ENCODE data around the gene TAF6.

Gene TAF6

GRCh38 chr7:100115026-100115425, 4.1 kb downstream of the TAF6 start:
- peaks cover 32% of the 10 kb centered on the region for H3K36me3 ChIP-seq (ENCODE audit: insufficient read depth, low read length)
- no peaks in the 10 kb centered on the region for H3K9me3 ChIP-seq (ENCODE audit: low read length)
- H3K4me1 ChIP-seq (ENCODE audit: insufficient read depth, low read length), result peaks cover 9% of the 10 kb centered on the region
- H3K27me3 ChIP-seq (ENCODE audit: control insufficient read depth in 1 of 2, insufficient read depth in 2 of 2, low read length in 2 of 2), result no peaks in the 10 kb centered on the region
- H3K27ac ChIP-seq (ENCODE audit: low read depth, low read length), result no peak overlapping the region
- H3K9ac ChIP-seq (ENCODE audit: low read length), result no peak overlapping the region
- H3K4me3 ChIP-seq (ENCODE audit: low read depth in 1 of 2, low read length in 2 of 2), result no peak overlapping the region

DNA sequence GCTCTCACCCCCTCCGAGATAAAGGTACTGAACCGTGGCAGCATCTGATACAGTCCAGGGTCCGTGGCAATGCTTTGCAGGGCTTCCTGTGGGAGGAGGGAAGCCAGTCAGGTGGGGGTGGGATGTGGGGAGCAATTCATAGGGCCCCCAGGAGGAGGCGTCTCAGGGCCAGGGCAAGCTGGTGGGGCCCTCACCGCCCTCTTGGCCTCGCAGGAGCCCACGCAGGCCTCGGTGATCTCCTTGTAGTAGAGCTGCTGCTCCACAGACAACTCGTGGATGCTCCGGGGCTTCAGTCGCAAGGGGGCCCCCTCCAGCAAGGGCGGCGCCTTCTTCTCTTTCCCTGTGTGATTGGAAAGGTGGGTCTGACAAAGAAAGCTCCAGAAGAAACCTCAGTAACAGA, 7.2 kb downstream of the TAF6 start:
- no peak overlapping the region for H3K4me3 ChIP-seq (ENCODE audit: low read depth in 1 of 2, low read length in 2 of 2)
- H3K36me3 ChIP-seq (ENCODE audit: insufficient read depth, low read length), result peaks cover 53% of the 10 kb centered on the region
- no peak overlapping the region for H3K9ac ChIP-seq (ENCODE audit: low read length)
- no peaks in the 10 kb centered on the region for H3K4me1 ChIP-seq (ENCODE audit: insufficient read depth, low read length)
- H3K9me3 ChIP-seq (ENCODE audit: low read length), result no peaks in the 10 kb centered on the region
- H3K27me3 ChIP-seq (ENCODE audit: control insufficient read depth in 1 of 2, insufficient read depth in 2 of 2, low read length in 2 of 2), result no peaks in the 10 kb centered on the region
- no peak overlapping the region for H3K27ac ChIP-seq (ENCODE audit: low read depth, low read length)

DNA sequence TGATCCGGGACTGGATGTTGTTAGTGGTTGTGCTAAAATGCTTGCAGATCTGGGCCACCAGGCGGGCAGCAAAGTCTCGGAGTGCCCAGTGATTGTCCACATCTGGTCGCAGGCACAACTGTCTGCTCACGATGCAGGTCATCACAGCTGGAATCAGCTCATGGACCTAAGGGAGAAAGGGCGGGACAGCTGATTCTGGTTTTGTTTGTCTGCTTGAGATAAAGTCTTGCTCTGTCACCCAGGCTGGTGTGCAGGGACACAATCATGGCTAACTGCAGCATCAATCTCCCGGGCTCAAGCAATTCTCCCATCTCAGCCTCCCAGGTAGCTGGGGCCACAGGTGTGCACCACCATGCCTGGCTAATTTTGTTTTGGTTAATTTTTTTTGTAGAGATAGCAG, 8.0 kb downstream of the TAF6 start:
- no peak overlapping the region for H3K4me3 ChIP-seq (ENCODE audit: low read depth in 1 of 2, low read length in 2 of 2)
- no peaks in the 10 kb centered on the region for H3K9me3 ChIP-seq (ENCODE audit: low read length)
- H3K27ac ChIP-seq (ENCODE audit: low read depth, low read length), result no peak overlapping the region
- H3K27me3 ChIP-seq (ENCODE audit: control insufficient read depth in 1 of 2, insufficient read depth in 2 of 2, low read length in 2 of 2), result no peaks in the 10 kb centered on the region
- no peak overlapping the region for H3K9ac ChIP-seq (ENCODE audit: low read length)
- H3K4me1 ChIP-seq (ENCODE audit: insufficient read depth, low read length), result no peaks in the 10 kb centered on the region
- H3K36me3 ChIP-seq (ENCODE audit: insufficient read depth, low read length), result peaks cover 58% of the 10 kb centered on the region

GRCh38 chr7:100109521-100110163, 9.5 kb downstream of the TAF6 start:
- Histone ChIP-seq H3K9ac (ENCODE audit: low read length) (no peak overlapping the region), H3K4me1 (ENCODE audit: insufficient read depth, low read length) (no peaks in the 10 kb centered on the region), H3K36me3 (ENCODE audit: insufficient read depth, low read length) (peaks cover 64% of the 10 kb centered on the region), H3K27me3 (ENCODE audit: control insufficient read depth in 1 of 2, insufficient read depth in 2 of 2, low read length in 2 of 2) (no peaks in the 10 kb centered on the region), H3K27ac (ENCODE audit: low read depth, low read length) (no peak overlapping the region), H3K4me3 (ENCODE audit: low read depth in 1 of 2, low read length in 2 of 2) (no peak overlapping the region), H3K9me3 (ENCODE audit: low read length) (no peaks in the 10 kb centered on the region)

DNA sequence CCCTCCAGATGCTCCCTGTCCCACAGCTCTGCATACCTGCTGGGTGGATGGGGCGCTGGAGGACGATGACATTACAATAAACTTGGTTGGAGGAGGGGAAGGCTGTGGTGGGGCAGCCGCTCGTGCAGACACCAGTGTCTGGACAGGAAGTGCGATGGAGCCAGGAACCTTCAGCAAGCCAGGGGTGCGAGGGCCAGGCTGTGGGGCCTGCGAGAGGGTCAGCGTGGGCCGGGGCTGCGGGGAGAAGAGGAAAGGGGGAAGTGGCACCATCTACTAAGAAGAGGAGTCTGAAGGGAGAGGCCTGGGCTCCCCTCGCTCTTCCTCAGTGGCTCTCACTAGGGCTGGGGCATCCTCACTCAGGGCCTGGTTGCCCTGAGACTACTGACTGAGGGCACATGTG, 11.3 kb downstream of the TAF6 start:
- Histone ChIP-seq H3K27me3 (ENCODE audit: control insufficient read depth in 1 of 2, insufficient read depth in 2 of 2, low read length in 2 of 2) (no peaks in the 10 kb centered on the region), H3K9me3 (ENCODE audit: low read length) (no peaks in the 10 kb centered on the region), H3K27ac (ENCODE audit: low read depth, low read length) (no peak overlapping the region), H3K9ac (ENCODE audit: low read length) (no peak overlapping the region), H3K4me3 (ENCODE audit: low read depth in 1 of 2, low read length in 2 of 2) (no peak overlapping the region), H3K36me3 (ENCODE audit: insufficient read depth, low read length) (peaks cover 64% of the 10 kb centered on the region), H3K4me1 (ENCODE audit: insufficient read depth, low read length) (no peaks in the 10 kb centered on the region)

GRCh38 chr7:100107125-100107737, 11.9 kb downstream of the TAF6 start:
- Histone ChIP-seq H3K4me1 (ENCODE audit: insufficient read depth, low read length) (peaks cover 6% of the 10 kb centered on the region), H3K9ac (ENCODE audit: low read length) (no peak overlapping the region), H3K9me3 (ENCODE audit: low read length) (no peaks in the 10 kb centered on the region), H3K36me3 (ENCODE audit: insufficient read depth, low read length) (peaks cover 63% of the 10 kb centered on the region), H3K27me3 (ENCODE audit: control insufficient read depth in 1 of 2, insufficient read depth in 2 of 2, low read length in 2 of 2) (no peaks in the 10 kb centered on the region), H3K27ac (ENCODE audit: low read depth, low read length) (no peak overlapping the region), H3K4me3 (ENCODE audit: low read depth in 1 of 2, low read length in 2 of 2) (no peak overlapping the region)

GRCh38 chr7:100106633-100107032, 12.5 kb downstream of the TAF6 start:
- Histone ChIP-seq H3K4me3 (ENCODE audit: low read depth in 1 of 2, low read length in 2 of 2) (no peak overlapping the region), H3K36me3 (ENCODE audit: insufficient read depth, low read length) (peaks cover 61% of the 10 kb centered on the region), H3K27me3 (ENCODE audit: control insufficient read depth in 1 of 2, insufficient read depth in 2 of 2, low read length in 2 of 2) (no peaks in the 10 kb centered on the region), H3K9me3 (ENCODE audit: low read length) (no peaks in the 10 kb centered on the region), H3K27ac (ENCODE audit: low read depth, low read length) (no peak overlapping the region), H3K9ac (ENCODE audit: low read length) (no peak overlapping the region), H3K4me1 (ENCODE audit: insufficient read depth, low read length) (peaks cover 7% of the 10 kb centered on the region)

DNA sequence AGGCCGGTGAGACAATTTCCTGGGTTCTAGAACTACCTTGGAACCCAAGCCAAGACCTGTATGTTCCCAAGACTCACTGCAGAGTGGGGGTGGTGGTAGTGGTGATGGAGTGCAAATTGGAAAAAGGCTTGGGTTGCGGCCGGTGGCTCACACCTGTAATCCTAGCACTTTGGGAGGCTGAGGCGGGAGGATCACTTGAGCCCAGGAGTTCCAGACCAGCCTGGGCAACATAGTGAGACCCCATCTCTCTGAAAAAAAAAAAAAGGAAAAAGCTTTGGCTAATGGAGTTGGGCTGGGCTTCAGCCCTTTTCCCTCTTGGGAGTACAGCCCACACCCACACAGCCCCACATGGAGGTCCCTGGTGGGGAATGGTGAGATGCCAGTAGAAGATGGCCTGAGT, 13.6 kb downstream of the TAF6 start:
- H3K27ac ChIP-seq (ENCODE audit: low read depth, low read length), result no peak overlapping the region
- no peak overlapping the region for H3K9ac ChIP-seq (ENCODE audit: low read length)
- peaks cover 7% of the 10 kb centered on the region for H3K4me1 ChIP-seq (ENCODE audit: insufficient read depth, low read length)
- H3K4me3 ChIP-seq (ENCODE audit: low read depth in 1 of 2, low read length in 2 of 2), result no peak overlapping the region
- H3K36me3 ChIP-seq (ENCODE audit: insufficient read depth, low read length), result peaks cover 51% of the 10 kb centered on the region
- no peaks in the 10 kb centered on the region for H3K27me3 ChIP-seq (ENCODE audit: control insufficient read depth in 1 of 2, insufficient read depth in 2 of 2, low read length in 2 of 2)
- H3K9me3 ChIP-seq (ENCODE audit: low read length), result no peaks in the 10 kb centered on the region

DNA sequence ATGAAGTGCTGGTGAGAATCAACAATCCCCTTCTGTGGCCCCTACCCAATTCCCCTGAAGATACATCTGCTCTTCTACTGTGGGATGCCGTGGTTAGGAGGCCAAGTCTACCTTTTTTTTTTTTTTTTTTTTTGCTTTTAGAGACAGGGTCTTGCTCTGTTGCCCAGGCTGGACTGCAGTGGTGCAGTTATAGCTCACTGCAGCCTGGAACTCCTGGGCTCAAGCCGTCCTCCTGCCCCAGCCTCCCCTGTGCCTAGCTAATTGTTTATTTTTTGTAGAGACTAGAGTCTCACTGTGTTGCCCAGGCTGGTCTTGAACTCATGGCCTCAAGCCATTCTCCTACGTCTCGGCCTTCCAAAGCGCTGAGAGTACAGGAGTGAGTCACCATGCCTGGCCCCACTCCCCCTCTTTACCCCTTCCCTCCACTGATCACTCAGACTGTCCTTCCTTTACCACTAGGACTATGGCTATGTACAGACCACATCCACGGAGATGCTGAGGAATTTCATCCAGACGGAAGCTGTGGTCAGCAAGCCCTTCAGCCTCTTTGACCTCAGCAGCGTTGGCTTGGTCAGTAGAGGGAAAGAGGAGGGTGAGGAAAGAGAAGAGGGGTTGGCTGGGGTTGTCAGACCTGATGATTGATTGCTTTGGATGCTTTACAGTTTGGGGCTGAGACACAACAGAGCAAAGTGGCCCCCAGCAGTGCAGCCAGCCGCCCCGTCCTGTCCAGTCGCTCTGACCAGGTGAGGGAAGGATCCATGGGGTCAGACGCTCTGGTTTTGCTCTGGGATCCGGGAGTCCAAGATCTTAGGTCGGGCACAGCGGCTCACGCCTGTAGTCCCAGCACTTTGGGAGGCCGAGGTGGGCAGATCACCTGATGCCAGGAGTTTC, 16.0 kb downstream of the TAF6 start:
- Histone ChIP-seq H3K9ac (ENCODE audit: low read length) (no peak overlapping the region), H3K36me3 (ENCODE audit: insufficient read depth, low read length) (peaks cover 57% of the 10 kb centered on the region)

GRCh38 chr7:100101016-100101862, 17.9 kb downstream of the TAF6 start, which contains the start of the genes AP4M1 and MCM7:
Gene AP4M1, plus strand, starts transcription at chr7:100101643. Its CDS starts 72 bp downstream, at chr7:100101715.
Gene MCM7, minus strand, starts transcription at chr7:100101397. Its CDS starts 103 bp downstream, at chr7:100101294.
- peaks cover 56% of the 10 kb centered on the region for H3K36me3 ChIP-seq (ENCODE audit: insufficient read depth, low read length)
- H3K4me3 ChIP-seq (ENCODE audit: low read depth in 1 of 2, low read length in 2 of 2), result peak within 1 kb of the TSS; percentile 82 to 90
- H3K4me1 ChIP-seq (ENCODE audit: insufficient read depth, low read length), result peaks cover 20% of the 10 kb centered on the region
- peak within 1 kb of the TSS; percentile 31 for H3K9ac ChIP-seq (ENCODE audit: low read length)
- peak within 1 kb of the TSS; percentile 91 for H3K27ac ChIP-seq (ENCODE audit: low read depth, low read length)
- no peaks in the 10 kb centered on the region for H3K9me3 ChIP-seq (ENCODE audit: low read length)
- no peaks in the 10 kb centered on the region for H3K27me3 ChIP-seq (ENCODE audit: control insufficient read depth in 1 of 2, insufficient read depth in 2 of 2, low read length in 2 of 2)

More for the DNA sequence above, 16.0 kb downstream of the TAF6 start:
- no peaks in the 10 kb centered on the region for H3K27me3 ChIP-seq (ENCODE audit: control insufficient read depth in 1 of 2, insufficient read depth in 2 of 2, low read length in 2 of 2)
- H3K4me1 ChIP-seq (ENCODE audit: insufficient read depth, low read length), result peaks cover 20% of the 10 kb centered on the region
- no peak overlapping the region for H3K27ac ChIP-seq (ENCODE audit: low read depth, low read length)
- H3K4me3 ChIP-seq (ENCODE audit: low read depth in 1 of 2, low read length in 2 of 2), result no peak overlapping the region
- H3K9me3 ChIP-seq (ENCODE audit: low read length), result no peaks in the 10 kb centered on the region
